NCI-H1436 treated with DMSO at 0.1 percent for 48 hours (cell line): Measurements from ENCODE around the gene ALDH1L1.

Source experiments
- DNase-seq: peaks from one replicate; lab custom pipeline; 2025; lab: John Stamatoyannopoulos, UW

ALDH1L1 gene

DNA sequence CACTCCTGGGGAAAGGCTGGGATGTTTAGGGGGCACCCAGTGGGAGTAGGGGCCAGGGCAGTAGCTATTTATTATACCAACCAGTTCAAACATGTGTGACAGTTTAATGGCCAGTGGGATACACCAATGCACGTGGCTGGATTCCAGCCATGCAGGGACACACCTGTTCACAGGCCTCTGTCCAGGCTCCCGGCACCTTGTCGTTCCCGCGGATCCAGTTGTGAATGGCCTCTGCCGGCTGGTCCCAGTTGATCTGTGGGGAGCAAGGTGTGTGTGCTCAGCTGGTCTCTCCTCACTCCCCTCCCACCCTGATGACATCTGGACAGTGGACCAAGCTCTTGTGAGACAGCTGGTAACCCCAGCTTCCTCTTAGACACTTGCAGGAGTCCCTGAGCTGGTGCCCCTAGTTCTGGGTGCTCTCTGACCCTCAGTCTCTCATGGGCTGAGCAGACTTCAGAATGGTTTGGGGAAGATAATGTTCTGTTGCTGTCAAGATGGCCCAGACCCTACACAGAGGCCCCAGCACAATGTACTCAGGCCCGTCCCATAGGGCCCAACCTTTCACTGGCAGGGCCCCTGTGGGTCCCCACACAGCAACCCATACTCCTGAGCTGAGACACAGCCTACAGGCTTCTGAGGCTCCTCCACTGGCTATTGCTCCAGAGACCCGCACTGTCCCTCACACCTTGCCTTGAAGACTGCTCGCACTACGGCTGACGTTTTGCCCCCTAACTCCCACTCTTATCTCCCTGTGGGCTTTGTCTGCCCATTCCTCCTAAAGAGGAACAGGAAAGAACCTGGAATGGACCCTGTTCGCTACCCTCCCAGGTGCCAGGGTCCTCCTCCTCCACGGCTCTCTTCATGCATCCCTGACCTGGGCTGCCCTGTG is 25.8 kb downstream of the ALDH1L1 start:
- no peak for DNase-seq

DNA sequence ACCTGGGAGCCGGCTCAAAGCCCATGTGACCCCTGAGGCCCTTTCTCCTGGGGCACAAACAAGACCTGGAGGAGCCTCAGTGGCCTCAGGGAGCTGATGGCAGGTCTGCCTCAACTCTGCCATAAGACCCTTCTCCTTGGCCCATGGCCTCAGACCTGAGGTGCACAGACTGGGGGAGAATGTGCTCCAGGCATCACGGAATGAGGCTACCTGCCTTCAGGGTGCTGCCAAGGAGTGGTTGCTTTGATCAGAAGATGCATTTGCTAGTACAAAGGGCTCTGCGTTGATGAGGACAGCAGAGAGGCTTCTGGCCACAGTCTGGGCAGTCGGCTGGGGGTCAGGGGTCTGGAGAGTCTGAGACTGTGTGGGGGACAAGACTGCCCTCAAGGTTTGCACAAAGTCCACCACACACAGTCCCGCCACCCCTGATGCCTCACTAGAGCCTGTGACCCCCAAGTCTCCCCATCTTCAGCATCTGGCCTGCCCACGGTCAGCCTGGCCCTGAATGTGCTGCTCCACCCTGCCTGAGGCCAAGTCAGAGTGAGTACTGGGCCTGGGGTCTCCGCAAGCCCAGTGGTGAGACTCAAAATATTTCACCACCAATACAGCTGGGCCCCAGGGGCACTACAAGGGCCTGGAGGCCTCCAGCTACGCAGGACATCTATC is 26.6 kb downstream of the ALDH1L1 start:
- DNase-seq, result no peak

DNA sequence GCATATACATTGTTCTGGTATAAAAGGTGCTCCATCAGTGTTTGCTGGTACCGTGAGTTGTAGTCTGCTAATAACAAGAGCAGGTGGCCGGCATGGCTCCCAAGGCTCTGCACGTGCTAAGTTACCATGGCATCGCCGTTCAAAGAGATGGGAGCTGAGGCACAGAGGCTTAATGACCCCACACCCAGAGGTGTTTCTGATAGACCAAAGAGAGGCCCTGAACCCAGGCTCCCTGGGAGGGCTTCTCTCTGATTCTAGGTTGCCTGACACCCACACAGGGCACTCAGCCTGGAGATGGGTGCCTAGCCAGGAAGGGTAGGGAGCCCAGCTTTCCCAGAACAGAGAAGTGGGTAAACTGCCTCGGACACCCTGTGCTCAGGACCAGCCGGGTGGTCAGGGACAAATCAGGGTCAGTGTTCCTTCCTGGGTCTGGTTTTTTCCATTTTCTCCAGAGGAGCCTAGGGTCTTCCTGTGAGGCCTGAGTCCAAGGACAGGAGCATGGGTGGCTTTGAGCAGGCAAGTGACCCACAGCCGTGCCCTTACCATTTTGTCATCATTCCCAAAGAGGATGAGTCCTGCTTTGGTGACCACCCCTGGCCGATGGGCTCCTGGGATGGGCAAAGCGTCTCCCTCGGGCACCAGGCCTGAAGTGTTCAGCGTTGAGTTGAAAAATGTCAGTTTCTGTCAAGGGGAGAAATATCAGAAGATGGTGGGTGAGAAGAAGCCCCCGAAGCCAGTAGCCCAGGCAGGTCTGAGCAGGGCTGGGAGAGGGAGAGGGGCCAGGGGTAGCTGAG is 27.3 kb downstream of the ALDH1L1 start:
- DNase-seq, result no peak

DNA sequence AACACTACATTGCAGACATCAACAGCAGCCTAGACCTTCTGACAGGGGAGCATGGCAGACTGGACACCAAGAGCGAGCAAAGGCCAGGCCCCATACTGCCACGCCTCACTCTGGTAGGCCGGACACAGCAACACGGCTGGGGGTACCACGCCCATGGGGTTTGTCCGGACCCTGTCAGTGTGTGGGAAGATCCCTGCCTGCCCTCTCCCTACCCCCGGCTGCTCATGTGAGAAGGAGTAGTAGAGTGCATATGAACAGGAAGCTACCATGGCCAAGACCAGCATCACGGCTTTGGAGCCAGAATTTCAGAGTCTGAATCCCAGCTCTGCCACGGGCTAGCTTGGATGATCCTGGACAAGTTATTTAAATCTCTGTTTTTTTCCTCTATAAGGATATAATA is 27.9 kb downstream of the ALDH1L1 start:
- no peak for DNase-seq

DNA sequence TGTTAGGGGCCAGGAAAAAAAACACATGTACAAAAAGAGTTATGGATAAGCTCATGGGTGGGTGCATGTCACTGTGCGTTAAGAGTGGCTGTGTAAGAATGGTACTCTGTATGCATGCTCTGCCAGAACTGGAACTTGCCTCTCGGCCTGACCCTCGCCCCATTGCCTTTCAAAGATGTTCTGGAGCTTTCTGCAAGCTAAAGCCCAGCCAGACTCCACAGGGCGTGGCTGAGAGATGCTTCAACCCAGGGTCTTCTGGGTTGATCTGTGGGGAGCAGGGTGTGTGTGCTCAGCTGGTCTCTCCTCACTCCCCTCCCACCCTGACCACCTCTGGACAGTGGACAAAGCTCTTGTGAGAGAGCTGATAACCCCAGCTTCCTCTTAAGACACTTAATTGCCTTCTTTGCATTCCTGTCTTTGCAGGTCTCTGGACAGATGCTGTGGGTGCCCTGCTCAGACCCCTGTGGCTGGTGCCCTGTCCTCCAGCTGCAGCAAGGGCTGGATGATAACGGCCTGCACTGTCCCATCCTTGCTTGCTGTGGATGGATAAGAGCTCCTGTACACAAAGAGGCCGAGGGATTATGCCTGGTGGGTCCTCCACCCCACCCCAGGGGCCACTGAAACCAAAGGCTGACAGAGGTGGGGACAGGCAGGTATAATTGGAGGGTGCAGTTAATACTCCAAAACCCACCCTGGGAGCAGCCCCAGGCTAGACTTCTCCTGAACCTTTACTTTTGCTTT is 28.7 kb downstream of the ALDH1L1 start:
- DNase-seq, result no peak

DNA sequence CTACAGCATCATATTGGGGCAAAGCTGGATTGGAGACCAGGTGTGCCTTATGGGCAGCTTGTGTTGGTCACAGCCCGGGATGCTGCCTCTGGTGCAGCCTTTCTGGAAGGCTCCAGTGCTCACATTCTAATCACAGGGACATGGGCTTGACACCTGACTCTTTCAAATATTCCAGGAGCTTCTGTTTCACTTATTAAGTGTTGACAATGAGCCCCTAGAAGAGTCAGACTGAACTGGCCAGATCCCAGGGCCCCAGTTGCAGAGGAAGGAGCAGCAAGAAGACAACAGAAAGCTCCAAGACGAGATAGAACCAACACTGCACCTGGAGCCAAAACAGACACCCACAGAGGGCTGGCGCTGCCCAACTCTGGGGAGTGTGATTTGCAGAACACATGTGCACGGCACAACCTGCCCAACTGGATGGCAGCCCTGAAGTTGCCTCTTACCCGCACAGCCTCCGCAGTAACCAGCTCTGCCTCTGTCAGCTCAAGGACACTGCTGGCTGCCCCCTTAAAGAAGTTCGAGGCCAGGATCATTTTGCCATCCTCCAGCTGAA is 30.3 kb downstream of the ALDH1L1 start:
- DNase-seq, result no peak

DNA sequence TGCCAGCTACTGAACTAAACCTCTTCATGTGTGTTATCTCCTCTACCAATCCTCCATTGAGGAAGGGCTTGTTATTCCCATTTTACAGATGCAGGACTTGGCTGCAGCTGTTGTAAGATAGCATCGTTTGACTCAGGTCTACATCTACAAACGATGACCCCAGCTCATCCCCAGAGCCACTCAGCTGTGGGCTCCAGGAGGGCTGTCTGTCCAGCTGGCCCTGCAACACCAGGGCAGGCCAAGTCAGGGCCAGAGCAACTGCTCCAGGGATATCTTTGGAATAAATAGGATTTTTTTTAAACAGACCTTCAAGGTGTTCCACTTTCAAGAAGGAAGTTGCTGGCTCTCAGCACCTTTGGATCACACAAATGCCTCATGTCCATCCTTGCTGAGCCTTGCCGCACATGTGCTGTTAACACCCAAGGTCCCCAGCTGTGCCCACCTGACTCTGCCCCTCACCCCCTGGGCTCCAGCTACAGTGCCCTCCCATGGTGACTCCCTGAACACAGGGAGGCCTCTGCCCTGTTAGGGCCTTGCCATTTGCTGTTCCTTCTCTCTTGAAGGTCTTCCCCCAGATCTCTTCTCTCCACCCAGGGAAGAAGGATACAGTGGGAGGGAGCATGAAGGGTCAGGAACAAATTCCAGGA is 31.0 kb downstream of the ALDH1L1 start:
- DNase-seq, result no peak

DNA sequence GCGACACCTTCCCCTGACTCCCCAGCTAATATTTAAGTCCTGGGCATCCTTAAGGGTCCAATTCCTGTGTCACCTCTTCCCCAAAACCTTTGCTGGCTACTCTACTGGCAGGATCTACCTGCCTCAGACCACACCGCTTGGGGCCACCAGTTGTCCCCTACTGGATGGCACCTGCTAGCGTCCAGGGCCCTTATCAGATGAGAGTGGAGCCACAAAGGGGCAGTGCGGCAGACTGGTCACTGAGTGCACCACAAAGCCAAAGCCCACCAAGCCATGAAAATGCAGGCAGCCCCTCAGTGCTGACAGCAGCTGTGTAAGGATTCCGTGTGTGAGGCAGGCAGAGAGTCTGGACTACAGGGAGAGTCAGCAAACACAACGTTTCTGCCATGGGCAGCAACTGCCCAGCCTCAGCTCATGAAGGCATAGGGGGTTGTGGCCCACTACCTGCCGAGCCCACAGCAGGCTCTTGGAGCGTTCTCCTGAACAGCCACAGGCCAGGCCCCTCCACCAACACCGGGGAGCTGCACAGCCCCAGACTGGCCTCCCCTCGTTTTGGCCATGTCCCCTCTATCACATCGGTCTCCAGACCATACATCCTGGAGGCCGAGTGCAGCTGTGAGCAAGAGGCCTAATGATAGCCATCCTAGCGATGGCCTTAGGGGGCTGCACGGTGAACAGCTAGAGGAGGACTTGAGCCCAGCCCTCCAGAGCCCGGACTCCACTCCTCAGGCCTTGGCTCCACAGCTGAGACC is 32.3 kb downstream of the ALDH1L1 start:
- DNase-seq, result no peak

DNA sequence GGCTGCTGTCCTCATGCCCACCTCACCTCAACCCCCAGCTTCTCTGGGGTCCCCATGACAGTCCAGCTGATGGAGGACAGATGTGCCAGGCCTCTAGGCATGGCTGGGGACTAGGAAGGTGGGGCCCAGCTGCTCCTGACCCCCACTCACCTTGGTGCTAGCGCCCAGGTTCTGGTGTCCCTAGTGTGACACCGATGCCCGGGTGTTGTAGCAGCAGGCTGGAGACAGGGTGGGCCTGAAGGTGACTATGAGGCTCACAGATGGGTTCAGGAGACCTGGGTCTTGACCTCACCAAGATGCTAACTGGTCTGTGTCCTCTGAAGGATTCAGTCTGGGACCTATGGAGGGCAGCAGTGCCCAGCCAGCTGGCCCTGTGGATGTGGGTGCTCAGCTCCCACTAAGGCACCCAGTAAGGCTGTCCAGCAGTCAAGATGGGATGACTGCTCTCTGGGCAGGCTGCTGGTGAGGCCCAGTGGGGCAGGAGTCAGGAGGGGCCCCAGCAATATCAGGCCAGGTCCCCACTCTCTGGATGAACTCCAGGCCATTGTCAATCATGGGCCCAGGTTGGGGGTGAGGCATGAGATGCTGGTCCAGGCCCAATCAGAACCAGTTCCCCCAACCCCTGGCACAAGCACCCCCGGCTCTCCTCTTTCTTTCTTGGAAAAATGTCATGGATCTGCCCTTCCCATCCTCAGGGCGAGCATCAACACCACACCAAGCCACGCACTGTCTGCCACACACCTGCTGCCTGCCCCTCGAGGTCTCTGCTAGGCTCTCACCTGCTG is 33.0 kb downstream of the ALDH1L1 start:
- DNase-seq, result no peak

DNA sequence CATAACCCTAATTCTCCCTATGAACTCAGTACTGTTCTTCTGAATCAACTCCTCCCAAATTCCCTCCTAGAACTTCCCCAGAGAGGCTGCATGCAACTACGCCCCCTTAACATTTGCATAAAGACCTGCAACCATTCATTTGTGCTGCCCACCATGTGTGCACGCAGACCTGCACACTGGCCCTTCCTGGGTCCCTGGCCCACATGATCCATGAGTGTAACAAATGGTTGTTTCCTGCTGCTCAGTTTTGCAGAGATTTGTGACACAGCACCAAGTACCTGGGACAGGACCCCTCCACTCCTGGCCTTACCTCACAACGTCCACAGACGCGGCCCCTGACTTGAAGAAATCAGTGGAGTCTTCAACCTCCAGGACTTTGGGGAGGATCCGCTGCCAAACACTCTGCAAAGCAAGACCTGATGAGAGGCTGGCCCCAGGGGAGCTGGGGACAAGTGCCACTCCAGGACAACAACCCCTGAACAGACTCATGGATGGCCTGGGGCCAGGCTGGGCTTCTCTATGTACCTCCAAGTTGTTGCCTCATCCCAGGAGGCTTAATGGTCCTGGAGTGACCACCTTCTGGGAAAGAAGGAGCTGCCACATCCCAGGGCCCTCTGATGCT is 33.8 kb downstream of the ALDH1L1 start:
- no peak for DNase-seq

DNA sequence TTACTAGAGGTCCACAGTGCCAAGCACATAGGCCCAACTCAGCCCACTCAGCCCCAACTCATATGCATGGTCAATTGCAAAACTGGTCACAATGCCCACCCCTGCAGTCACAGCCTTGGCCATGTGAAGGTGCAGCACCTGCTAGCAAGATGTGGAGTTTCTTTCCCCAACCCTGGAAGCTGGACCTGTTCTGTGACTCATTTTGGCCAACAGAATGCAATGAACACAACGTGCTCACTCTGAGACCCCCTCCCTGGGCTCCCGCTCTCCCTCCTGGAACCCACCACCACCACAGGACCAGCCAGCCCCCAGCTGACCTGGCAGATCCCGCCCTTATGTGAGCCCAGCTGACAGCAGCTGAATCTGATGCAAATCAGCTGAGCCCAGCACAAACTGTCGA is 34.4 kb downstream of the ALDH1L1 start:
- no peak for DNase-seq

DNA sequence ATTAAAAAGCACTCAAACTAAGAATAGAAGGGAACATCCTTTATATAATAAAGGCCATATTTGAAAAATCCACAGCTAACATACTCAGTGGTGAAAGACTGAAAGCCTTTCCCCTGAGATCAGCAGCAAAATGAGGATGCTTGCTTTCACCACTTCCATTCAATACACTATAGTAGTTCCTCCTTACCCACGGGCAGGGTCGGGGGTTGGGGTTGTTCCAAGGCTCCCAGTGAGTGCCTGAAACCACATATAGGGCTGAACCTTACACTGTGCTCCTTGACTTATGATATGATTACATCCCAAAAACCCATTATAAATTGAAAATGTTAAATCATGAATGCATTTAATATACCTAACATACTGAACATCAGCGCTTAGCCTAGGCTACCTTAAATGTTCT is 37.7 kb downstream of the ALDH1L1 start:
- DNase-seq, result no peak

DNA sequence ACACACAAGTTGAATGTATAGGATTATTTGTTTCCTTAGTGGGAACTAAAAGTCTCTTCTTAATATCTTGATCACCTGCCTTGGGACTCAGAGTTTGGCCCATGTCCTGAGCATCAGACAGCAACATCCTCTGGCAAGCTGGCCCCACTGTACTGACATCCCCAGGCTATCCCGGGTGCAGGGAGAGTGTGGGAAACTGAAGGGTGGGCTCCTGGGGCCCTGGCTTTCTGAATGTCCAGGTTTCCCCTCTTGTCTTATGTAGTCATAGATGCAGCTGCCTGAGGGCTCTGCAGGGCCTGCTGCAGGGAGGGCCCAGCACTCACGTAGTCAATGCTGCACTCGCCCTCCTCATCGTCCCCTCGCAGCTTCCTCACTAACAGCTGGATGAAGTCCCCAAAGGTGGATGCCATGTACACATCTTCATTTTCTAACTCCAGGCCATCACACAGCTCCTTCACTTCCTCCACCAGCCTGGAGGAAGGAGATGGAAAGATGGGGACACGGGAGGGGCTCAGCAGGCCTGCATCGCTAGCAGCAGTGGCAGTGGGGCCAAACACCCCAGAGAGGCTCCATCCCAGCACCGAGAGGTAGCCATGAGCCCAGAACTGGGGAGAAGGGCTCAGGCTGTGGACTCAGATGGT is 42.8 kb downstream of the ALDH1L1 start:
- DNase-seq, result no peak

DNA sequence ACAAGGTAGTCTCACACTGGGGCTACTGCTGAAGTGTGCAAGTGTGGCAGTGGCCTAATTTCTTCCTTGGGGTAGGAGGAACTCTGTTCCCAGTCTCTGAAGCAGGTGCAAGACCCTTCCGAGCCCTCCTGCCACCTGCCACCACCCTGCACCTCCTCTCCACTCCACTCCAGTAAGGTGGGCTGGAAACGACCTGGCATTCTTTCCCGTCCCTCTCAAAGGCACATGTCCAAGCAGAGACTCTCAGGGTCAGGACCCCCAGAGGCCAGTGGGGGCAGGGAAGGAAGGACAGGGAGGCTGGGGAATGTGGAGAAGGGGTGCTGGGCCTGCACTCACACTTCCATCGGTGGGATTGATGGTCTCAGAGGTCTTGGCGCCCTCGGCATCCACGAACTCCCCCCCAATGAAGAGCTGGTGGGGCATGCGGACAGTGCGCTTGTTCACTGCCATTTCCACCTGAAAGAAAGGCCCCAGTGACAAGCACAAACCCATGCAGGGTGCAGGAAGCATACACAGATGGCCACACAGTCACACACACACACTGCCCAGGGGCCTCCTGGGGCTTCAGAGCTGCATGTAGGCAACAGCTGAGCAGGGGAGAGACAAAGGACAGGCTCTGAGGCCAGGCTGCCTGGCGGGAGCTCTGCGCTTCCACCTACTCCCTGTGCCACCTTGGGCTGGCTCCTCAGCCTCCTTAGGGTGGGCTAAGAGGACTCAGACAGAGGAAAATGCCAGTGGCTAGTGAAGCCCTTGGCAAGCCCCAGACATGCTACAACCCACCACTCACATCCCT is 43.8 kb downstream of the ALDH1L1 start:
- no peak for DNase-seq

DNA sequence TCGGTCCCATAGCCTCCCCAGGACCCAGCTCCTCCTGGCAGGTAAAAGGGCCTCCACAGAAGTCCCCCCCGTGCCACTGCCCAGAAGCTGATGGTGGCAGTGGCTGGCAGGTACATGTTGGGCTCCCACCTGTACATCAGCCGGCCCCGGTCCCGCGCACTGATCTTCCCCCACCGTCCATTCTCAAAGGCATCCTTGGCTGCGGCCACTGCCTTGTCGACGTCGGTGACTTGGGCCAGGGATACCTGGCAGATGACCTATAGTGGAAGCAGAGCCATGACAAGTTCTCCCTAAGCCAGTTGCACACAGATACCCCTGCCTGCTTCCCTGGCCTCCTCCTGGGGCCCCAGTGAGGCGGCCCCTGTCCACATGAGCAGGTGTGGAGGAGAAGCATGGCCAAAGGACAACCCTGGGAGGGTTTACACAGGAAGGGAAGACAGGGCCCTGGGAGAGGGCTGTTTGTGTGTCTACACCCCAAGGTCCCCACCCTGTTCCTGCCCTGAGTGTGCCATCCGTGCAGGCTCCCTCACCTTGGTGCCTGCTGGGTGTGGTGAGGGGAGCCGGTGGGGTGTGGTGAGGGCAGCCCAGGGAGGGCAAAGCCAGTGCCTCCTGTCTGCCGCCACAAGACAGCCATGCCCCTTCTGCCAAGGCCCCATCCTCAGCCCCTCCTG is 44.8 kb downstream of the ALDH1L1 start:
- DNase-seq, result no peak

DNA sequence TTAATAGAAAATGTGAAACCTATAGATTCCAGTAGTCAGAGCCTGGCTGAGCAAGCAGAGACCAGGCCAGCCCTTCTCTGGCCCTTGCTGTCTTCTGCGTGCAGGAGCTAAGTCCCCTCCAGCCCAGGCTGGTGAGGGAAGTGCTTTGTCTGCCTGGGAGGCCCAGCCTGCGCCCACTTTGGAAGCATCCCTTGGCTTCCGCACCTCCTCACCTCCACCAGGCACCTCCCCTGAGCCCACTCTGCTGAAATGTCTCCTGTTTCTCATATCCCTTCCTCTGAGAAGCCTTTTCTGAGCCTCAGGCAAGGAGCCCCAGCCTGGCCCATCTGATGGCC is 45.3 kb downstream of the ALDH1L1 start:
- DNase-seq, result no peak

DNA sequence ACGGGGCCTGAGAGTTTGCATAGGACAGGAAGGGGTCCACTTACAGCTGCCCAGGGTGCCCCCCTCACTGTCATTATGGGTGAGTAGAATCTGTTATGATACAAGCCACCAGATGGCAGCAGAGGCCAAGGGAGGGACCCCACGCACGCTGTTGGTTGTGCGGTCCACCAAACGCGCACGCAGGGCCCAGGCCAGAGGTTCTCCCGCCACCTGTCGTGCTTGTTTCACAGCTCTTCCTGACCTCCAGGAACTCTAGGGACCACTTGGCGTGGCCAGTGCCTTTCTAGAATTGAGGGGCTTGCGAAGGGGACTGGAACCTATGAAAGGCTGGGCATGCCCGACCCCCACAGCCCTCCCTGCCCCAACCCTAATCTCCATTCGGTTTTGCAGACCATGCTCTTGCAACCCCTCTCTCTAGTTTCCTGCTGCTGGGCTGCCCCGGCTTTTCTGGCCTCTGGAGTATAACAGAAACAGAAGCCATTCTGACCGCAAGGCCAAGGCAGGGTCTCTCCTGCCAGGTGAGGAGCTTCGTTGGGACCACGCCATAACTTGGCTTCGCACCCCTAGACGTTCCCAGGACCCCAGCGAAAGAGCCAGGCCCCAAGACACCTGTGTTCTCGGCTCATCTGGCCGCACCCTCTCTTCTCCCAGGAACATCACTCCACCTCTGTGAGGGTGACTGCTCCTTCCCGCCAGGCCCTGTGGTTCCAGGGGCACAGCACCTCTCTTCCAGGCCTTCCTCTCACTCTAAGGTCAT is 46.0 kb downstream of the ALDH1L1 start:
- DNase-seq, result no peak
